ENCODE measurements around the gene CDK16. TPM values are rescaled to one million over a fixed set of nuclear protein-coding genes. Genes with fewer than 3 reads are reported as not detected.

Gene CDK16
- polyA plus RNA-seq, 1 donor (not counting 4 experiments of a cell fraction or from before 2014, with no cell fraction given): 79.3 TPM

DNA sequence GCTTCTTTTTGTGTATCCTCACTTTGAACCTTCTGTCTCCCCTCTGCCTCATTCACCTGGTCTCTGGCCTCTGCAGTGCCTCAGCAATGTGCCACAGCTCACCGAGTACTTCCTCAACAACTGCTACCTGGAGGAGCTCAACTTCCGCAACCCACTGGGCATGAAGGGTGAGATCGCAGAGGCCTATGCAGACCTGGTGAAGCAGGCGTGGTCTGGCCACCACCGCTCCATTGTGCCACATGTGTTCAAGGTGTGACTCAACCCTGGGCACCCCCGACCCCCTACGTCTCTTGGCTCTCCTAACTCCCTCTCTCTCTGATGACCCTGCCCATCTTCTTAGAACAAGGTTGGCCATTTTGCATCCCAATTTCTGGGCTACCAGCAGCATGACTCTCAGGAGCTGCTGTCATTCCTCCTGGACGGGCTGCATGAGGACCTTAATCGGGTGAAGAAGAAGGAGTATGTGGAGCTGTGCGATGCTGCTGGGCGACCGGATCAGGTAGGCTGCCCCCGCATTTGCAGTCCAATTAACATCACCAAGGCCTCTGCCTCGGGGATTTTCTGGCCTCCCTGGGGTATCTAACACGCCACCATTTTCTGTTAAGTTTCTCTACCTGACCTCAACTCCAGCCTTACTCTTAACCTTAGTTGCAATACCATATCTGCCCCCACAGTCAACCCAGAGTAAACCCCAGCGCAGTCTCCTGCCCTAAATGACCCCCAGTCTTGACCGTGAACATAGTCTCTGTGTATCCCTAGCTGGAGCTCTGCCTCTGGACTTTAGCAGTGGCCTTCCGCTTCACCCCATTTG is 22.9 kb downstream of the CDK16 start:
- dilution Hi-C loops (cut with MboI; ENCODE audit: extremely low pct_ligation_motif_present, low sequenced_read_pairs): no loop called here
- Histone ChIP-seq H3K79me2 (ENCODE audit: control insufficient read depth, insufficient read depth, low read length) (no peaks in the 10 kb centered on the region), H3K4me2 (ENCODE audit: control insufficient read depth, extremely low read depth, insufficient read depth, low read depth, low read length) (no peak overlapping the region), H3K9me1 (ENCODE audit: control insufficient read depth, extremely low read depth, insufficient read depth, low read length) (no peaks in the 10 kb centered on the region), H2AFZ (ENCODE audit: control insufficient read depth, low read length) (no peak overlapping the region), H3K36me3 (ENCODE audit: control insufficient read depth in 2 of 2, extremely low read depth in 1 of 2, insufficient read depth in 2 of 2, low read length in 2 of 2) (no peaks in the 10 kb centered on the region), H3K27me3 (ENCODE audit: control insufficient read depth, extremely low read depth, insufficient read depth, low read length) (no peaks in the 10 kb centered on the region), H3K4me3 (ENCODE audit: control insufficient read depth in 2 of 3, extremely low read depth in 1 of 3, insufficient read depth in 2 of 3, low read depth in 1 of 3, low read length in 3 of 3) (no peak overlapping the region), H3K4me1 (ENCODE audit: control insufficient read depth, extremely low read depth, insufficient read depth, low read length) (no peaks in the 10 kb centered on the region), H3K9ac (ENCODE audit: control insufficient read depth, extremely low read depth, insufficient read depth, low read length) (no peak overlapping the region), H3K9me3 (ENCODE audit: control insufficient read depth, low read depth, low read length) (no peaks in the 10 kb centered on the region), H3K27ac (ENCODE audit: control insufficient read depth, insufficient read depth, low read length) (no peak overlapping the region), H4K20me1 (ENCODE audit: control insufficient read depth, extremely low read depth, insufficient read depth, low read length) (no peaks in the 10 kb centered on the region)
- FAIRE-seq (no peak), DNase-seq (ENCODE audit: low read depth, low spot score) (no peak)
- no peak for TF ChIP-seq EZH2 (IDR thresholded peaks at IDR 0.05; ENCODE audit: low read length)
- TF ChIP-seq, protein P1, sequence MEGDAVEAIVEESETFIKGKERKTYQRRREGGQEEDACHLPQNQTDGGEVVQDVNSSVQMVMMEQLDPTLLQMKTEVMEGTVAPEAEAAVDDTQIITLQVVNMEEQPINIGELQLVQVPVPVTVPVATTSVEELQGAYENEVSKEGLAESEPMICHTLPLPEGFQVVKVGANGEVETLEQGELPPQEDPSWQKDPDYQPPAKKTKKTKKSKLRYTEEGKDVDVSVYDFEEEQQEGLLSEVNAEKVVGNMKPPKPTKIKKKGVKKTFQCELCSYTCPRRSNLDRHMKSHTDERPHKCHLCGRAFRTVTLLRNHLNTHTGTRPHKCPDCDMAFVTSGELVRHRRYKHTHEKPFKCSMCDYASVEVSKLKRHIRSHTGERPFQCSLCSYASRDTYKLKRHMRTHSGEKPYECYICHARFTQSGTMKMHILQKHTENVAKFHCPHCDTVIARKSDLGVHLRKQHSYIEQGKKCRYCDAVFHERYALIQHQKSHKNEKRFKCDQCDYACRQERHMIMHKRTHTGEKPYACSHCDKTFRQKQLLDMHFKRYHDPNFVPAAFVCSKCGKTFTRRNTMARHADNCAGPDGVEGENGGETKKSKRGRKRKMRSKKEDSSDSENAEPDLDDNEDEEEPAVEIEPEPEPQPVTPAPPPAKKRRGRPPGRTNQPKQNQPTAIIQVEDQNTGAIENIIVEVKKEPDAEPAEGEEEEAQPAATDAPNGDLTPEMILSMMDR (optimal IDR thresholded peaks at IDR 0.05 in 1 of 3, IDR thresholded peaks at IDR 0.05 in 1 of 3, conservative IDR thresholded peaks at IDR 0.05 in 1 of 3; ENCODE audit: extremely low read depth in 1 of 3, insufficient read depth in 2 of 3, low read length in 3 of 3): no peak

DNA sequence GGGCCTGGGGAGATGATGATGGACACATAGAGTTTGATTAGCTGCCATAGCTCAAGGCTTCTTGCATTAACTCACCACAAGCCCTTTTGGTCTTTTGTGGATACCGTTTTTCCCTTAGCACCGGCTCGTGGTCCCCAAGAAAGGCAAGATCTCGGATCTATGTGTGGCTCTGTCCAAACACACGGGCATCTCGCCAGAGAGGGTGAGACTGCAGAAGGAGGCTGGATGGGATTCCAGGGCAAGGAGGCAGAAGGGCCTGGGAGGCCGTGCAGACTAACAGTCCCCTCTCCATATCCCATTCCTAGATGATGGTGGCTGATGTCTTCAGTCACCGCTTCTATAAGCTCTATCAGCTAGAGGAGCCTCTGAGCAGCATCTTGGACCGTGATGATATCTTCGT is 23.8 kb downstream of the CDK16 start:
- DNase-seq (ENCODE audit: low read depth, low spot score): no peak
- H3K79me2 ChIP-seq (ENCODE audit: control insufficient read depth, insufficient read depth, low read length): no peaks in the 10 kb centered on the region
- FAIRE-seq: no peak
- no peaks in the 10 kb centered on the region for H3K9me3 ChIP-seq (ENCODE audit: control insufficient read depth, low read depth, low read length)
- no peak overlapping the region for H2AFZ ChIP-seq (ENCODE audit: control insufficient read depth, low read length)
- TF ChIP-seq, protein P1 (optimal IDR thresholded peaks at IDR 0.05 in 1 of 3, IDR thresholded peaks at IDR 0.05 in 1 of 3, conservative IDR thresholded peaks at IDR 0.05 in 1 of 3; ENCODE audit: extremely low read depth in 1 of 3, insufficient read depth in 2 of 3, low read length in 3 of 3): no peak
- no peak for TF ChIP-seq EZH2 (IDR thresholded peaks at IDR 0.05; ENCODE audit: low read length)
- H3K36me3 ChIP-seq (ENCODE audit: control insufficient read depth in 2 of 2, extremely low read depth in 1 of 2, insufficient read depth in 2 of 2, low read length in 2 of 2): no peaks in the 10 kb centered on the region
- no peaks in the 10 kb centered on the region for H3K27me3 ChIP-seq (ENCODE audit: control insufficient read depth, extremely low read depth, insufficient read depth, low read length)
- no peaks in the 10 kb centered on the region for H3K4me1 ChIP-seq (ENCODE audit: control insufficient read depth, extremely low read depth, insufficient read depth, low read length)
- H3K27ac ChIP-seq (ENCODE audit: control insufficient read depth, insufficient read depth, low read length): no peak overlapping the region
- dilution Hi-C loops (cut with MboI; ENCODE audit: extremely low pct_ligation_motif_present, low sequenced_read_pairs): no loop called here
- H4K20me1 ChIP-seq (ENCODE audit: control insufficient read depth, extremely low read depth, insufficient read depth, low read length): no peaks in the 10 kb centered on the region
- H3K4me2 ChIP-seq (ENCODE audit: control insufficient read depth, extremely low read depth, insufficient read depth, low read depth, low read length): no peak overlapping the region
- no peak overlapping the region for H3K9ac ChIP-seq (ENCODE audit: control insufficient read depth, extremely low read depth, insufficient read depth, low read length)
- no peak overlapping the region for H3K4me3 ChIP-seq (ENCODE audit: control insufficient read depth in 2 of 3, extremely low read depth in 1 of 3, insufficient read depth in 2 of 3, low read depth in 1 of 3, low read length in 3 of 3)
- no peaks in the 10 kb centered on the region for H3K9me1 ChIP-seq (ENCODE audit: control insufficient read depth, extremely low read depth, insufficient read depth, low read length)

All from keratinocyte (primary cell).